ENCODE results near the gene ZNF469. TPM values are rescaled to one million over a fixed set of nuclear protein-coding genes. Genes with fewer than 3 reads are reported as not detected.
A peak's percentile ranks its signal among the peaks of the same experiment; 100 is the strongest.

ZNF469 gene
- total and polyA plus RNA-seq, 2 of the 13 experiments (the other 11 are each of a cell fraction or from before 2014, with no cell fraction given) = not detected

DNA sequence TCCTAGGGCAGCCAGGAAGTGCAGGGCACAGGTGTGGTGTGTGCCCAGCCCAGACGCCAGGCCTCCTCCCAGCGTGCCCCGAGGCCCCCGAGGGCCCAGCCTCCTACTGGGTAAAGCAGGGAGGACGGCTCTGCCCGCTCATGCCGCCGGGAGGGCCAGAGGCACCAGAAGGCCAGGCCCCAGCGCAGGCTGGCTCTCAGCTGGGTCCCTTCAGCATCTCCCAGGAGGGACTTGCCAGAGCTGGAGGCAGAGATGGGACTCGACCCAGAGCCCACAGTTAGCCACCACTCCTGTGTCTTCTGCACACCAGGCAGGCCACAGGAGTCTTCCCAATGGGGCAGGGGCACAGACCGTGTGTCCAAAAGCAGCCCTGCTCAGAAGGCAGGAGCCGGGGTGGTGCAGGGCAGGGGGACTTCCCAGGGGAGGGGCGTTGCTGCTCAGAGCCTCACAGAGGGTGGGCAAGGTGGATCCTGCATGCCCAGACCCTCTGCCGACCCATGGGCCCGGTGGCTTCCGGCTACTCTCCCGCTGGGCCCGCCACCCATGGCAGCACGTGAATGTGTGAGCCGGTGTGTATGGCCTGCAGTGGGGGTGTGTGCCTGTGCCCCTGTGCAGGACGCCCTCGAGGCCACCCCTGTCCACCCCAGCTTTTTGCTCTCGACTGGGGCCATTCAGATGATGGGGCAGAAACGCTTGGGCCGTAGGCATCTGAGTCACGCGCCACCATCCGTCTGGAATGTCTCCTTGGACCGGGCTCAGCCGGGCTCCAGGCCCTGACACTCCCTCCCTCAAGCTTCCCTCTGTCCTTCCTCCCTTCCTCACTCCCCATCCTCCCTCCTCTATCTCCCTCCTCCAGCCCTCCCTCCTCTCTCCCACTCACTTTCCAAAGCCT is 5.7 kb upstream of the ZNF469 start:
- intact Hi-C loops (cut with micrococcal nuclease; ENCODE audit: unreplicated experiment) = no loop called here
- H3K27ac ChIP-seq (ENCODE audit: extremely low read length, insufficient read depth, low read length) = no peak overlapping the region

DNA sequence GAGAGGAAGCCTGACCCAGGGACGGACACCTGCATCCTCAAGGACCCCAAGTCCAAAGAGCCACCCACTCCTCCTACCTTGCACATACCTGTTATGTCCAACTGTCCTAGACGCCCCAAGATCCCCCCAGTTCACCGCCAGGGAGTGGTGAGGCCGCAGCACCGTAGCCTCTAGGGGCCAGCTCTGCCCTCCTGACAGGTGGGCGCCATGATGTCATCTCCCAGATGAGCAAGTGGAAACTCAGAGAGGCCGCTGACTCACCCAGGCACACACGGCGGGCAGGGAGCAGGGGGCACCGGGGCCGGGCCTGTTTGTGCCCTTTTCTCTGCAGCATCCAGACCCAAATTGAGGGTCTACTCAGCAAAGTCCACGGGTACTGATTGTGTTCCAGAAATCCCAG is 4.8 kb upstream of the ZNF469 start:
- Histone ChIP-seq H3K9me3 (ENCODE audit: low read length) (no peaks in the 10 kb centered on the region), H3K27me3 (ENCODE audit: control insufficient read depth in 1 of 2, insufficient read depth in 2 of 2, low read length in 2 of 2) (peaks cover 40 to 81% of the 10 kb centered on the region in 2 experiments; a peak in 4 of 5 replicates), H3K9ac (ENCODE audit: insufficient read depth, low read depth, low read length) (no peak overlapping the region), H3K4me1 (ENCODE audit: insufficient read depth, low read length) (no peaks in the 10 kb centered on the region), H4K20me1 (ENCODE audit: insufficient read depth, low read length) (no peaks in the 10 kb centered on the region), H2AFZ (ENCODE audit: low read length) (no peak overlapping the region), H3K27ac (ENCODE audit: extremely low read length, insufficient read depth, low read length) (no peak overlapping the region), H3K79me2 (ENCODE audit: insufficient read depth, low read length) (no peaks in the 10 kb centered on the region), H3K4me3 (replicated peaks in 1 of 3; ENCODE audit: insufficient read depth in 1 of 3, low read depth in 2 of 3, low read length in 3 of 3) (no peak overlapping the region), H3K36me3 (replicated peaks in 1 of 2; ENCODE audit: control insufficient read depth in 1 of 2, insufficient read depth in 2 of 2, low read length in 2 of 2) (no peaks in the 10 kb centered on the region), H3K4me2 (ENCODE audit: low read depth, low read length) (no peak overlapping the region)
- ATAC-seq (no peak), FAIRE-seq (no peak), DNase-seq (ENCODE audit: low spot score) (no peak)
- ChIA-PET POLR2A (no interaction called here), CTCF (ENCODE audit: low intra/inter-chr PET ratio, low total read pairs) (no interaction called here)
- no TSS peak for BruUV-seq (replicated peaks)
- WGBS (ENCODE audit: low lambda C conversion rate) = 41% methylated on average over 7 of the region's 12 CpGs
- in situ Hi-C loops (cut with HindIII; ENCODE audit: extremely low pct_ligation_motif_present, low pct_unique_long_range_greater_than_20kb) = no loop called here
- intact Hi-C loops (cut with micrococcal nuclease; ENCODE audit: unreplicated experiment) = no loop called here
- TF ChIP-seq USF2 (IDR thresholded peaks at IDR 0.05; ENCODE audit: low read depth, low read length) = no peak
- no peak for TF ChIP-seq USF2 (CRISPR knock-in tag; IDR thresholded peaks at IDR 0.05; ENCODE audit: borderline replicate concordance)
- TF ChIP-seq SALL1 (CRISPR knock-in tag; IDR thresholded peaks at IDR 0.05) = no peak
- no peak for TF ChIP-seq ETV6 (CRISPR knock-in tag; conservative IDR thresholded peaks at IDR 0.05)
- TF ChIP-seq, protein P1, sequence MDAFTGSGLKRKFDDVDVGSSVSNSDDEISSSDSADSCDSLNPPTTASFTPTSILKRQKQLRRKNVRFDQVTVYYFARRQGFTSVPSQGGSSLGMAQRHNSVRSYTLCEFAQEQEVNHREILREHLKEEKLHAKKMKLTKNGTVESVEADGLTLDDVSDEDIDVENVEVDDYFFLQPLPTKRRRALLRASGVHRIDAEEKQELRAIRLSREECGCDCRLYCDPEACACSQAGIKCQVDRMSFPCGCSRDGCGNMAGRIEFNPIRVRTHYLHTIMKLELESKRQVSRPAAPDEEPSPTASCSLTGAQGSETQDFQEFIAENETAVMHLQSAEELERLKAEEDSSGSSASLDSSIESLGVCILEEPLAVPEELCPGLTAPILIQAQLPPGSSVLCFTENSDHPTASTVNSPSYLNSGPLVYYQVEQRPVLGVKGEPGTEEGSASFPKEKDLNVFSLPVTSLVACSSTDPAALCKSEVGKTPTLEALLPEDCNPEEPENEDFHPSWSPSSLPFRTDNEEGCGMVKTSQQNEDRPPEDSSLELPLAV (CRISPR knock-in tag; conservative IDR thresholded peaks at IDR 0.05; ENCODE audit: low read depth) = no peak
- TF ChIP-seq FOXA1 (IDR thresholded peaks at IDR 0.05) = no peak
- no peak for TF ChIP-seq FOXA1 (CRISPR knock-in tag; IDR thresholded peaks at IDR 0.05)
- TF ChIP-seq ZSCAN22 (CRISPR knock-in tag; IDR thresholded peaks at IDR 0.05) = no peak
- no peak for TF ChIP-seq KDM5B (CRISPR knock-in tag; IDR thresholded peaks at IDR 0.05; ENCODE audit: borderline replicate concordance)
- no peak for TF ChIP-seq KLF6 (CRISPR knock-in tag; IDR thresholded peaks at IDR 0.05)
- TF ChIP-seq ZNF160 (CRISPR knock-in tag; IDR thresholded peaks at IDR 0.05) = no peak
- no peak for TF ChIP-seq ZNF878 (CRISPR knock-in tag; IDR thresholded peaks at IDR 0.05)
- no peak for TF ChIP-seq ZNF747 (CRISPR knock-in tag; IDR thresholded peaks at IDR 0.05; ENCODE audit: borderline replicate concordance)

More for the DNA sequence above, 5.7 kb upstream of the ZNF469 start:
- FAIRE-seq (no peak), ATAC-seq (no peak; the same call in 2 of the 3 replicates), DNase-seq (ENCODE audit: low spot score) (no peak)
- no peak overlapping the region for H3K4me2 ChIP-seq (ENCODE audit: low read depth, low read length)
- no peaks in the 10 kb centered on the region for H3K36me3 ChIP-seq (replicated peaks in 1 of 2; ENCODE audit: control insufficient read depth in 1 of 2, insufficient read depth in 2 of 2, low read length in 2 of 2)
- no peaks in the 10 kb centered on the region for H3K79me2 ChIP-seq (ENCODE audit: insufficient read depth, low read length)
- H2AFZ ChIP-seq (ENCODE audit: low read length) = no peak overlapping the region
- H3K4me3 ChIP-seq (replicated peaks in 1 of 3; ENCODE audit: insufficient read depth in 1 of 3, low read depth in 2 of 3, low read length in 3 of 3) = no peak overlapping the region
- H3K9me3 ChIP-seq (ENCODE audit: low read length) = peaks cover 7% of the 10 kb centered on the region
- no TSS peak for BruUV-seq (replicated peaks)
- POLR2A ChIA-PET = no interaction called here
- CTCF ChIA-PET (ENCODE audit: low intra/inter-chr PET ratio, low total read pairs) = no interaction called here
- in situ Hi-C loops (cut with HindIII; ENCODE audit: extremely low pct_ligation_motif_present, low pct_unique_long_range_greater_than_20kb) = no loop called here
- peaks cover 37 to 73% of the 10 kb centered on the region in 2 experiments; a peak in 4 of 5 replicates for H3K27me3 ChIP-seq (ENCODE audit: control insufficient read depth in 1 of 2, insufficient read depth in 2 of 2, low read length in 2 of 2)
- no peak overlapping the region for H3K9ac ChIP-seq (ENCODE audit: insufficient read depth, low read depth, low read length)
- no peaks in the 10 kb centered on the region for H4K20me1 ChIP-seq (ENCODE audit: insufficient read depth, low read length)
- no peak for TF ChIP-seq REPIN1 (CRISPR knock-in tag; IDR thresholded peaks at IDR 0.05; ENCODE audit: borderline replicate concordance, low read depth)
- peak; percentile 55 for TF ChIP-seq ZNF263 (CRISPR knock-in tag; IDR thresholded peaks at IDR 0.05)
- TF ChIP-seq PCBP1 (IDR thresholded peaks at IDR 0.05; ENCODE audit: borderline replicate concordance, low read depth, low read length) = 0 out of 2 replicates have a peak, but pooled peaks have one; percentile 47
- 31% methylated on average over 12 of the region's 30 CpGs for WGBS (ENCODE audit: low lambda C conversion rate)
- no peaks in the 10 kb centered on the region for H3K4me1 ChIP-seq (ENCODE audit: insufficient read depth, low read length)
